ENCODE results near the gene NFU1. TPM values are rescaled to one million over a fixed set of nuclear protein-coding genes. Genes with fewer than 3 reads are reported as not detected.

NFU1 gene
- total and polyA plus RNA-seq, 2 of the 13 experiments (the other 11 are each of a cell fraction or from before 2014, with no cell fraction given): 39.1 to 84.0 TPM

DNA sequence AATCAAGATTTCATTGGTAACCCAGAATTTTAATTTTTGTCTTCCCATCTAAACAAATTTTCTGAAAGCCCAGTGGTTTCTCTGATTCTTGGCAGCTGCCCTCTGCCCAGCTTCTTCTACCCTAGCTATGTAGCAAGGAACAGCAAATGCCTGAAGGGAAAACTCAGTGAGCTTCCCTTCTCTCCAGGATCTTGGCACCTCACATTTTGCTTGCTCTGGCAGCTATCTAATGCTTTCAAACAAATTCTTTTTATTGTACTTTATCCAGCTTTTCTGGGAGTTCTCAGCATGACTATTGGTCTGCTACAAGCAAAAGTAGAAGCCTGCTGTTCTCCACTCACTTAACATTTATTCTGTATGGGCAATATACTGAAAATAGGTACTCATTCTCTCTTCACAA lies 31.9 kb downstream of the NFU1 start (continued):
- TF ChIP-seq ZNF367 (CRISPR knock-in tag; IDR thresholded peaks at IDR 0.05; ENCODE audit: borderline replicate concordance) (no peak), ZNF670 (CRISPR knock-in tag; IDR thresholded peaks at IDR 0.05; ENCODE audit: borderline replicate concordance) (no peak), ZNF101 (CRISPR knock-in tag; IDR thresholded peaks at IDR 0.05; ENCODE audit: borderline replicate concordance, low read depth) (no peak), ZNF20 (CRISPR knock-in tag; IDR thresholded peaks at IDR 0.05) (no peak)
- TF ChIP-seq, protein P1, sequence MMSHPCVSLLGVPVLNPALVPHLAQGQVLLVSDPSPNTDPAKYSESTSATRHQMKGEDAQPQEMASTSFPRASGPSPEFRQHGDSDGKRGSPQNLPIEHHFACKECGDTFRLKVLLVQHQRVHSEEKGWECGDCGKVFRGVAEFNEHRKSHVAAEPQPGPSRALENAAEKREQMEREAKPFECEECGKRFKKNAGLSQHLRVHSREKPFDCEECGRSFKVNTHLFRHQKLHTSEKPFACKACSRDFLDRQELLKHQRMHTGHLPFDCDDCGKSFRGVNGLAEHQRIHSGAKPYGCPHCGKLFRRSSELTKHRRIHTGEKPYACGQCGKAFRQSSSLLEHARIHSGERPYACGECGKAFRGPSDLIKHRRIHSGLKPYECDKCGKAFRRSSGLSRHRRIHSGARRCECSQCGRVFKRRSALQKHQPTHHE (CRISPR knock-in tag; IDR thresholded peaks at IDR 0.05; ENCODE audit: borderline replicate concordance): no peak
- TF ChIP-seq, protein P2, sequence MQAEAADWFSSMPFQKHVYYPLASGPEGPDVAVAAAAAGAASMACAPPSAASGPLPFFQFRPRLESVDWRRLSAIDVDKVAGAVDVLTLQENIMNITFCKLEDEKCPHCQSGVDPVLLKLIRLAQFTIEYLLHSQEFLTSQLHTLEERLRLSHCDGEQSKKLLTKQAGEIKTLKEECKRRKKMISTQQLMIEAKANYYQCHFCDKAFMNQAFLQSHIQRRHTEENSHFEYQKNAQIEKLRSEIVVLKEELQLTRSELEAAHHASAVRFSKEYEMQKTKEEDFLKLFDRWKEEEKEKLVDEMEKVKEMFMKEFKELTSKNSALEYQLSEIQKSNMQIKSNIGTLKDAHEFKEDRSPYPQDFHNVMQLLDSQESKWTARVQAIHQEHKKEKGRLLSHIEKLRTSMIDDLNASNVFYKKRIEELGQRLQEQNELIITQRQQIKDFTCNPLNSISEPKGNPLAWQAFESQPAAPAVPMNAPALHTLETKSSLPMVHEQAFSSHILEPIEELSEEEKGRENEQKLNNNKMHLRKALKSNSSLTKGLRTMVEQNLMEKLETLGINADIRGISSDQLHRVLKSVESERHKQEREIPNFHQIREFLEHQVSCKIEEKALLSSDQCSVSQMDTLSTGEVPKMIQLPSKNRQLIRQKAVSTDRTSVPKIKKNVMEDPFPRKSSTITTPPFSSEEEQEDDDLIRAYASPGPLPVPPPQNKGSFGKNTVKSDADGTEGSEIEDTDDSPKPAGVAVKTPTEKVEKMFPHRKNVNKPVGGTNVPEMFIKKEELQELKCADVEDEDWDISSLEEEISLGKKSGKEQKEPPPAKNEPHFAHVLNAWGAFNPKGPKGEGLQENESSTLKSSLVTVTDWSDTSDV (CRISPR knock-in tag; IDR thresholded peaks at IDR 0.05): no peak
- TF ChIP-seq, protein P3, sequence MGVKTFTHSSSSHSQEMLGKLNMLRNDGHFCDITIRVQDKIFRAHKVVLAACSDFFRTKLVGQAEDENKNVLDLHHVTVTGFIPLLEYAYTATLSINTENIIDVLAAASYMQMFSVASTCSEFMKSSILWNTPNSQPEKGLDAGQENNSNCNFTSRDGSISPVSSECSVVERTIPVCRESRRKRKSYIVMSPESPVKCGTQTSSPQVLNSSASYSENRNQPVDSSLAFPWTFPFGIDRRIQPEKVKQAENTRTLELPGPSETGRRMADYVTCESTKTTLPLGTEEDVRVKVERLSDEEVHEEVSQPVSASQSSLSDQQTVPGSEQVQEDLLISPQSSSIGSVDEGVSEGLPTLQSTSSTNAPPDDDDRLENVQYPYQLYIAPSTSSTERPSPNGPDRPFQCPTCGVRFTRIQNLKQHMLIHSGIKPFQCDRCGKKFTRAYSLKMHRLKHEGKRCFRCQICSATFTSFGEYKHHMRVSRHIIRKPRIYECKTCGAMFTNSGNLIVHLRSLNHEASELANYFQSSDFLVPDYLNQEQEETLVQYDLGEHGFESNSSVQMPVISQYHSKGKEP (CRISPR knock-in tag; IDR thresholded peaks at IDR 0.05): no peak

DNA sequence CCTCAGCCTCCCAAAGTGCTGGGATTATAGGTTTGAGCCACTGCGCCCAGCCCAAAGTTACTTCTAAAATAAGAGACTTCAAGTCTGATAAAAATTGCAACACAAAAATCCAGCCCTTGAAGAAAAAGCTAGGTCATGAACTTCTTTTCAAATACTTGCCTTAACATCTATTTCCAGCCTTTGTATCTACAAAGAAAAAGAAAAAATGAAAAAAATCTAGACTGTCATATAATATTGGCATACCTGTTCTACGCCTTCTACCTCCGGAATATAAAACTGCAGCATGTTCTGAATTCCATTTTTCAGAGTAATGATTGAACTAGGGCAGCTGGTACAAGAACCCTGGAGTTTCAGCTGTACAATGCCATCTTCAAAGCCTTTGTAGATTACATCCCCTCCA lies 37.1 kb downstream of the NFU1 start:
- Histone ChIP-seq H3K4me3 (replicated peaks in 1 of 3; ENCODE audit: insufficient read depth in 1 of 3, low read depth in 2 of 3, low read length in 3 of 3) (no peak overlapping the region), H3K27ac (ENCODE audit: extremely low read length, insufficient read depth, low read length) (no peak overlapping the region), H3K9me3 (ENCODE audit: low read length) (no peaks in the 10 kb centered on the region), H3K9ac (ENCODE audit: insufficient read depth, low read depth, low read length) (no peak overlapping the region), H3K36me3 (replicated peaks in 1 of 2; ENCODE audit: control insufficient read depth in 1 of 2, insufficient read depth in 2 of 2, low read length in 2 of 2) (peaks cover 2 to 50% of the 10 kb centered on the region in 2 experiments; a peak in 4 of 5 replicates), H4K20me1 (ENCODE audit: insufficient read depth, low read length) (no peaks in the 10 kb centered on the region), H3K79me2 (ENCODE audit: insufficient read depth, low read length) (no peaks in the 10 kb centered on the region), H2AFZ (ENCODE audit: low read length) (no peak overlapping the region), H3K4me2 (ENCODE audit: low read depth, low read length) (no peak overlapping the region), H3K27me3 (ENCODE audit: control insufficient read depth in 1 of 2, insufficient read depth in 2 of 2, low read length in 2 of 2) (no peaks in the 10 kb centered on the region), H3K4me1 (ENCODE audit: insufficient read depth, low read length) (peaks cover 14% of the 10 kb centered on the region)
- FAIRE-seq (no peak), DNase-seq (ENCODE audit: low spot score) (no peak), ATAC-seq (no peak)
- intact Hi-C loops (cut with micrococcal nuclease; ENCODE audit: unreplicated experiment): no loop called here
- POLR2A ChIA-PET: no interaction called here
- in situ Hi-C loops (cut with HindIII; ENCODE audit: extremely low pct_ligation_motif_present, low pct_unique_long_range_greater_than_20kb): no loop called here
- BruUV-seq (replicated peaks): no TSS peak
- CTCF ChIA-PET (ENCODE audit: low intra/inter-chr PET ratio, low total read pairs): no interaction called here
- WGBS (ENCODE audit: low lambda C conversion rate): 97% methylated on average over 3 of the region's 3 CpGs
- TF ChIP-seq MZF1 (CRISPR knock-in tag; IDR thresholded peaks at IDR 0.05; ENCODE audit: borderline replicate concordance): no peak
- TF ChIP-seq SYNCRIP (IDR thresholded peaks at IDR 0.05; ENCODE audit: insufficient read depth, low read depth, low read length): no peak
- no peak for TF ChIP-seq TGIF2 (CRISPR knock-in tag; IDR thresholded peaks at IDR 0.05)
- TF ChIP-seq ELF3 (CRISPR knock-in tag; IDR thresholded peaks at IDR 0.05): no peak
- TF ChIP-seq ZNF546 (CRISPR knock-in tag; conservative IDR thresholded peaks at IDR 0.05): no peak
- TF ChIP-seq ZSCAN12 (CRISPR knock-in tag; IDR thresholded peaks at IDR 0.05): no peak
- no peak for TF ChIP-seq NR2C2 (CRISPR knock-in tag; IDR thresholded peaks at IDR 0.05; ENCODE audit: borderline replicate concordance)
- no peak for TF ChIP-seq ZNF34 (CRISPR knock-in tag; IDR thresholded peaks at IDR 0.05; ENCODE audit: borderline replicate concordance)
- TF ChIP-seq SMC3 (IDR thresholded peaks at IDR 0.05; ENCODE audit: low read length): no peak
- TF ChIP-seq, protein P4, sequence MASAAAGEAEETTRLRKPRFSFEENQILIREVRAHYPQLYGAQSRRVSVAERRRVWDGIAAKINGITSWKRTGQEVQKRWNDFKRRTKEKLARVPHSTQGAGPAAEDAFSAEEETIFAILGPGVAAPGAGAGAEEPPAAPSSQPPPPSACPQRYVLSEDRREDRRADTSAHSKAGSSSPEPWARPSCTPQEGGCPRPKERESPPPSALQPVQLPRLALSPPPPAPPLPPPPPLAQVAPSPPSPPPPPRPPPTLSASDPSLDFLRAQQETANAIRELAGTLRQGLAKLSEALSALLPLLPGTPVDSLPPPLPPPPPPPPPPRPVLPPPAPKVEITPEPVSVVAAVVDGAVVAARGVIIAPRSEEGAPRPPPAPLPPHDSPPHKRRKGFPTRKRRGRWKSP (CRISPR knock-in tag; IDR thresholded peaks at IDR 0.05): no peak
- TF ChIP-seq ZNF614 (CRISPR knock-in tag; IDR thresholded peaks at IDR 0.05; ENCODE audit: borderline replicate concordance): no peak

All from HepG2 (cell line).